Inferior parietal cortex (tissue), 1 donor: Measurements from ENCODE around the gene RSPO4.
"Not testable (repeated sequence)": the region's sequence is repeated elsewhere in the genome, so short reads cannot be mapped to it uniquely, and the experiment has no call there.

Source experiments
- DNase-seq: peaks from one replicate; pipeline ENCODE4 v3.0.0-alpha.2; 2016; ENCODE audit errors: extremely low spot score

RSPO4 gene

GRCh38 chr20:1001911-1002681, at the start of gene RSPO4:
RSPO4 (minus strand) TSS chr20:1002311; CDS start chr20:1002164, 147 bp downstream.
- DNase-seq: no peak

DNA sequence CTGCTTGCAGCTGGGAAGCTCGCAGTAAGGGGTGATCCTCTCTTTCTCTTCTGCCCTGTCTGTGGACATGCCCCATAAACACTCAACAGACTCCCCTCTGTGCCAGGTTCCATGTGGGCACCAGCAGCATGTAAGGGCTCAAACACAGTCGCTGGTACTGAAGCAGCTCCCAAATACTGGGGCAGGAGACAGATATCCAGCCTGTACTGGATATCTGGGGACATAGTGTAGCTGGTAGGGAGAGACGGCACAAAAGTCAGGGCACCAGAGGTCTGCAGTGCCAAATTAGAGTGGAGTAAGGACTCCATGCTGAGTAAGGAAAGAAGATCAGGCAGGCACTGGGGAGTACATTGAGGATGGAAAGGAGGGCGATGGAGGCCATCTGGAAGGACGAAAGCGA, 48.3 kb upstream of the RSPO4 start:
- DNase-seq: no peak

DNA sequence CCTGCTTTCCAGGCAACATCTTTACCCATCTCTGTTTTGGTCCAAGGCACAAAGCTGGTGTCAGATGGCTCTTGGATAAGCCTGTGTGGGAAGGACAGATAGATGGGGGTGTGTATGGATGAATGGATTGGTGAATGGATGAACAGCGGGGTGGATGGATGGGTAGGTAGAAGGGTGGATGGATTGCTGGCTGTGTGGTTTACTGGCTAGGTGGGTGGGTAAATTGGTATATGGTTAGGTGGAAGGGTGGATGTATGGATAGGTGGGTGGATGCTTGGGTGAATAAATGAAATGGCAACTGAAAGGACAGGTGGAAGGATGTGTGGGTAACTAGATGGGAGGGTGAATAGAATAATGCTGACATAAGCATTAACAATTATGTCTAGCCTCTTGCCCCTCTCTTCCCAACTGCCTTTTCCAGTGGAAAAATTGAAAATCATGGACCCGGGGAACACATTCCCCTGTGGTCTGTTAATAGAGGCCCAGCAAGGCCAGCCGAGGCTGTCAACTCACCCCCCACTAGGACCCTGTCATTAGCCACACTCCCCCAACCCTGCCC, 43.8 kb upstream of the RSPO4 start:
- no peak for DNase-seq

GRCh38 chr20:1041845-1042390, 39.8 kb upstream of the RSPO4 start:
- no peak for DNase-seq

DNA sequence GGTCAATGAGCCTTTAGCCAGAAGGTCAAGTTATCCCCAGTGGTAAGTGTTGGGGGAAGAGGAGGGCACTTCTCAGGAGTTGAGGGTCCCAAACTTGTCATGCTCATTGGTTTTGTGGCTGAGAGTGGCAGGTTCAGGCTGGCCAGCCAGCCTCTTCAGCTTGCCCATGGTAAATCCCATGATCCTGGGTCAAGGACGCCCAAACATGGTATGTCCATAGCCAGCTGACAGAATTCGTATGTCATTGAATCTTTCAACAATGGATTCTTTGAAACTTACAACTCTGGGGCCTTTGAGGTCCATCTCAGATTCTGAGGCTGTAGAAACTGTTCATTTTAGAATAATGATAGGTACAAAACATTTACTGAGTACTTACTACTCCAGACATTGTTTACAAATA, 36.1 kb upstream of the RSPO4 start:
- no peak for DNase-seq

GRCh38 chr20:1037039-1037438, 34.9 kb upstream of the RSPO4 start:
- no peak for DNase-seq

GRCh38 chr20:1035466-1035865, 33.4 kb upstream of the RSPO4 start:
- DNase-seq: no peak

GRCh38 chr20:1034415-1034789, 32.3 kb upstream of the RSPO4 start:
- no peak for DNase-seq

DNA sequence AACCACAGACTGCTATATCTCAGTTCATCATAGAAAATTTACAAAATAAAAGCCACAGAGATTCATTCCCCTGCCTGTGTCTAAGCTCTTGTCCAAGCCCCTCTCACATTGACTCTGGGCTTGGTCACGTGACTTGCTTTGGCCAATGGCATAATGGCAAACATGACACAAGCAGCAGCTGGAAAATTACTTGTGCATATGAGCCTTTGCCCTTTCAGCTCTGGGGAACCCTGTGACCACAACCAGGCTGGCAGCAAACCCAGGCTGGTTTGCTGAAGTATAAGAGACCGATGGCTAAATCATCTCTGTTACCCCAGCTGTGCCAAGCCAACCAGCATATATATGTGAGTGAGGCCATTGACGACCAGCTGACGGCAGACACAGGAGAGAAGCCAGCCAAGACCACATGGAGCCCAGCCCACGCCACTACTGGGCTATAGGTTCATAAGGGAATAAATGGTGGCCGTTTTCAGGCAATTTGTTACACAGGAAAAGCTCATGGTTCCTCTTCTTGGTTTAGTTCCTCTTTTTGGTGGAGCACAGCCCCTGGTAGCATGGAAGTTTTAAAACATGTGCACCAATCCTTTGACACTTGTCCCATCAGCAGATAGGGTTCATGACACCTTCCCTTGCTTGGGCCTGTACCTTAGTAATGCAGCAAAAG, 31.8 kb upstream of the RSPO4 start:
- DNase-seq: peak; percentile 2

- DNase-seq: no peak
Observed at GRCh38 chr20:1029980-1030379, 27.9 kb upstream of the RSPO4 start.

- not testable (repeated sequence) for DNase-seq
Observed at GRCh38 chr20:1026214-1026613, 24.1 kb upstream of the RSPO4 start.

GRCh38 chr20:1022871-1023270, 20.8 kb upstream of the RSPO4 start:
- DNase-seq: no peak

DNA sequence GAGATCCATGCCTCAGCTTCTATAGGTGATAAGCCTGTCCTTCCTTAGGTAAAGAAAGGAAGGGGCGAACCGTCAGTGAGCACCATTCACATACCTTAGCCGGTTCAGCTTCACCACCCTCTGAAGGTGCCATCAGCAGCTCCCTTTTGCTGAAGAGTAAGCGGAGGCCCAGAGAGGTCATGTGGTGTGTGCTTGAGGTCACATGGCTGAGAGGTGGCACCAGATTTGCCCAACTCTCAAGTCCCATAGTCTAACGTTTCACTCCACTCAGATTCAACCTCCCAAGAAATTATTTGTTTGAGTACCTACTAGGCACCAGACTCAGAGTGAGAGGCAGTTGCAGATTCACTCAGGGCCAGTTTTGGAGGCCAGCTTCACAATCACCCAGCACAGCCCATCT, 18.5 kb upstream of the RSPO4 start:
- DNase-seq: no peak

- DNase-seq: no peak
Observed at GRCh38 chr20:1019344-1019743, 17.2 kb upstream of the RSPO4 start.

- no peak for DNase-seq
Observed at GRCh38 chr20:1017677-1018076, 15.6 kb upstream of the RSPO4 start.

DNA sequence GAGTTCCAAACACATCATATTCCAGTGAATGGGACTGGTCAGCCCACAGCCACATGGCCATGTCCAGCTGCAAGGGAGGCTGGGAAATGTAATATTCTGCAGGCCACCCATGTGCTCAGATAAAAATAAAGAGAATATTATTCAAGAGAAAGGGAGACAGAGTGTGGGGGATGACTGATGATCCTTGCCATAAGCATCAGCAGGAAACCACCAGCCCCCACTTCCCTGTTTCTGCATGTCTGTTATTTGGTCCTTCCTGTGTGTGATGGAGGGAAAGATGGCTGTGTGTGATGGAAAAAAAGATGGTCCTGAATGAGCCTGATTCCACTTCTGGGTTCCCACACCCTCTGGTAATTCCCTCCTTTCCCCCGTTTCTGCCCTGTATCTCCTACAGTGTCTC, 13.1 kb upstream of the RSPO4 start:
- DNase-seq: no peak

GRCh38 chr20:1014471-1014870, 12.4 kb upstream of the RSPO4 start:
- no peak for DNase-seq

GRCh38 chr20:1013566-1014340, 11.6 kb upstream of the RSPO4 start:
- DNase-seq: no peak

- DNase-seq: no peak
Observed at GRCh38 chr20:1012359-1013168, 10.5 kb upstream of the RSPO4 start.

DNA sequence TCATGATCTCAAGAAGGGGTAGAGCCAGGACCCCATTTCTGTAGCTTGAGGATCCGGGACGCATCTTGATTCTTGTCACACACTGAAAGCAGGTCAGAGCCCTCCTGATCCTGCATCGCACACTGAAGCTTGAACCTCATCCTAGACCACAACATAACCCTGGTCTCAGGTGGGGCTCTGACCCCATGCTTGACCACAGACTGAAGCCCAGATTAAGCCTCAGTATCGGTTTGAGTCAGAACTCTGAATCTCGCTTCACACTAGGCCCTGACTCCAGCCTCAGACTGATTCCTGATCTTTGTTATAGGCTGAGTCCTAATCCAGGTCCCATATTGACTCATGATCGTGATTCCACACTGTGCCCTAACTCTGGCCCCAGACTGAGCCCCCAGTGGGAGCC, 8.5 kb upstream of the RSPO4 start:
- DNase-seq: no peak

DNA sequence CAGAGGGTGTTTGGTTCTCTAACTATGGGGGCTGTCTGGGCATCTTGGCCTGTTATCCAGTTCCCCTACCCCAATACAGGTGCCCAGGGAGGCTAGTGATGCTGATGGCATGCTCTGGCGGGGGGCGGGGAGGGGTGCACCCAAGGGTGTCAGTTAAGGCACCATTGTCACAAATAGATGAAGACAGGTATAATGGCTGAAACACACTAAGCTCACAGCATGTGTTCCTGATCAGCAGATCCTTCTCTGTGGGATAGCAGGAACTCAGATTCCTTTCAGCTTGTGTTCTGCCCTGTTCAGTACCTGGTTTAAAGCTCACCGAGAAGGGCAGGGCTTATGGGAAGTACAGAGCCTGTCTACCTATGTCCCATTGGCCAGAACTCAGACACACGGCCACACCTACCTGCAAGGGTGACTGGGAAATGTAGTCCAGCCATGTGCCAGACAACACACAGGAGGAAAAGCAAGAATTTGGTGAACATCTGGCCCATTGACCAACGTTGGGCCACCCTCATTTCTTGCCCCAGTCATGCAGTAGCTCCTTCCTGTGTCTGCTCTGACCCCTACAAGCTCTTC, 3.4 kb upstream of the RSPO4 start:
- no peak for DNase-seq
